Ovary (tissue), 3 donors: Measurements from ENCODE around the gene IGF1R.

Source experiments
- EP300 ChIP-seq: sonication (generic); formaldehyde crosslinking; IDR thresholded peaks from one replicate; pipeline ENCODE4 v1.6.1; 2017; ENCODE audit warnings: antibody characterized with exemption
- POLR2A ChIP-seq: fragments of 450-650 bp; IDR thresholded peaks from one replicate; pipeline ENCODE4 v1.6.1; 2017; ENCODE audit warnings: antibody characterized with exemption, mild to moderate bottlenecking, moderate library complexity
- TF ChIP-seq, protein P1 (sequence below), 3 donors: fragments of 450-650 bp in 2 of 3; fragments of 200-600 bp in 1 of 3; IDR thresholded peaks; one replicate each; pipeline versions ENCODE4 v1.5.1 to v1.8.0; 2016 to 2022; ENCODE audit warnings: antibody characterized with exemption in 3 of 3, mild to moderate bottlenecking in 1 of 3
- donor health status: DM: no; HTN: no; CAD: no.

DNA sequence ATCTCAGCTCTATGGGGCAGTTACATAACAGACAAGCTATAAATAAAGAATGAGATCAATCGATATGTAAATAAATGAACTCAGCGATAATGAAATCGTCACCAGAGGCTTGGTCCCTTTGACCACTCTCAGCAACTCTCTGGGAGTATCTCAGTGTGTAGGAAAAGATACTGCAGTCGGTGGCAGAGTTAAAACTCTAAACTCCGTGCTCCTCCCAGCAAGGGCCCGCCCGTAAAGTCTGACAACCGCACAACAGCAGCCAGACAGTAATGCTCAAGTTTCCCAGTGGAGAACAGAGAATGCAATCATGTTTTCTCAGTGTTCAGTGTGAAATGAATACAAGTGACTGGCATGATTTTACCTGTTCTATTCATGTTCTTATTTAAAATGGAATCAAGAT lies 28.3 kb upstream of the IGF1R start:
- TF ChIP-seq, protein P1, sequence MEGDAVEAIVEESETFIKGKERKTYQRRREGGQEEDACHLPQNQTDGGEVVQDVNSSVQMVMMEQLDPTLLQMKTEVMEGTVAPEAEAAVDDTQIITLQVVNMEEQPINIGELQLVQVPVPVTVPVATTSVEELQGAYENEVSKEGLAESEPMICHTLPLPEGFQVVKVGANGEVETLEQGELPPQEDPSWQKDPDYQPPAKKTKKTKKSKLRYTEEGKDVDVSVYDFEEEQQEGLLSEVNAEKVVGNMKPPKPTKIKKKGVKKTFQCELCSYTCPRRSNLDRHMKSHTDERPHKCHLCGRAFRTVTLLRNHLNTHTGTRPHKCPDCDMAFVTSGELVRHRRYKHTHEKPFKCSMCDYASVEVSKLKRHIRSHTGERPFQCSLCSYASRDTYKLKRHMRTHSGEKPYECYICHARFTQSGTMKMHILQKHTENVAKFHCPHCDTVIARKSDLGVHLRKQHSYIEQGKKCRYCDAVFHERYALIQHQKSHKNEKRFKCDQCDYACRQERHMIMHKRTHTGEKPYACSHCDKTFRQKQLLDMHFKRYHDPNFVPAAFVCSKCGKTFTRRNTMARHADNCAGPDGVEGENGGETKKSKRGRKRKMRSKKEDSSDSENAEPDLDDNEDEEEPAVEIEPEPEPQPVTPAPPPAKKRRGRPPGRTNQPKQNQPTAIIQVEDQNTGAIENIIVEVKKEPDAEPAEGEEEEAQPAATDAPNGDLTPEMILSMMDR (IDR thresholded peaks at IDR 0.05), result no peak
- TF ChIP-seq POLR2A (no peak), EP300 (no peak)
